NCI-H2196 treated with DMSO at 0.1 percent for 48 hours (cell line): ENCODE results near the gene OR2J2.
"Not testable (repeated sequence)": the region's sequence is repeated elsewhere in the genome, so short reads cannot be mapped to it uniquely, and the experiment has no call there.

Source experiments
- DNase-seq: peaks from one replicate; lab custom pipeline; 2025; ENCODE audit not compliant: unreplicated experiment; lab: John Stamatoyannopoulos, UW

Gene OR2J2

GRCh38 chr6:29170607-29171006 lies at the start of gene OR2J2:
Gene OR2J2 (plus strand): TSS chr6:29170907. CDS start chr6:29173636, 2,729 bp downstream.
- not testable (repeated sequence) for DNase-seq

DNA sequence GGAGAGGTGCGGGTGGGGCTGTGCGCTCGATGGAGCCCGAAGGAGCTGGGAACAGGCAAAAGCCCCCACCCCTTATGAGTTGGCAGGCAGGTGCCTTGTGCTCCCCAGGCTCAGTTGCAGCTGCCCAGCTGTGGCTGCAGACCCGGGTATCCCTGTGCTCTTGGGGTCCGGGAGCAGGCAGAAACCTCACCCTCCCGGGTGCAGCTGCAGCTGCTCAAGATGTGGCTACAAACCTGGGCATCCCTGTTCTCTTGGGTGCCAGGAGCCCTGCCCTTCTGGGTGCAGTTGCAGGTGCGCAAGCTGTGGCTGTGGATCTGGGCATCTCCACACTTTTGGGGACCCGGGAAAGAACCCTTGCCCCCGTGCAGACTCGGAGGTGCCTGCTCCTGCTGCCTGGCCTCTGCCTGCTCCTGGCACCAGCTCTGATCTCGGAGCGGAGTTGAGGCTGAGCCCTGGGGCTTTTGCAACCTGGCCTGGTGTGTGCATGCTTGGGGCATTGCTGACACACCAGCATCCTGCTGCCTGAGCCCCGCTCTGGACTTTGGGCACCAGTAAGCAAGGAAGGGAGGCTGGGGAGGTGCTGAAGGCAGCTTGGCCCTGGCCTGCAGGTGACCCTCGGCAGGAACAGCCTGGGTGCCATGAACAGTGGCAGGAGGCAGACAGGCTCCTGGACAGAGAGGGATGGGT lies 41.2 kb upstream of the OR2J2 start:
- no peak for DNase-seq

DNA sequence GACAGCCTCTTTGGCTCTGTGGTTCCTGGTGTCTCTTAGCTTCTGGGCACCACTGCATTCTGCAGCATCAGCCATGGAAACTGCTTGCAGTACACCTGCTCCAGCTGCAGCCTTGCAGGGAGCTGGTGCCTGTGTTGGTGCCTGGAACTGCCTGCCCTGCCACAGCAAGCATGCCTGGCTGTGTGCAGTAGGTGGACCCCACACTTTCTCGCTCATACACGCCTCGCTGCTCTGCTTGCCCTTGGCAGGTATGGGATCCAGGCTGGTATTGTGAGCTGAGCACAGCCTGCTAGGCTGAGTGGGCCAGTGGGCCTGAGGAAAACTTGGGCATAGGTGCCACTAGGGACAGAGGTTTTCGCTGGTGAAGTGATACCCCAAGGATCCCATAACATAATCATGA lies 40.1 kb upstream of the OR2J2 start:
- no peak for DNase-seq

DNA sequence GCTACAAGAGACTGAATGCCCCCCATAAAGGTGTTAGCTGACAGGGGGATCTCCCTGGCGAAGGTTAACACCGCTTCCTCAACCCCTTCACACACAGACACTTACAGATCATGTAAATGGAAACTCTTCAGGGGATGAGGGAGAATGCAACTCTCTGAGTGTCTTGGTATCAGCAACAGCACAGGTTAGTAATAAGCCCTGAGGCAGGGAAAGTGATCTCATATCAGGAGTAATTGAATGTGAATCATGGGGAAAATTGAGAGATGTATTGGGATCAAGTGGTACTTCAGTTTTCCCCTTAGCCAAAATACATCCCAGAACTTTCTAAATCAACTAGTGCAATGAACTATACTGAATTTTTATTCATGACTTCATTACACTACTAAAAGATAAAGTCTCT lies 39.0 kb upstream of the OR2J2 start:
- DNase-seq: no peak

DNA sequence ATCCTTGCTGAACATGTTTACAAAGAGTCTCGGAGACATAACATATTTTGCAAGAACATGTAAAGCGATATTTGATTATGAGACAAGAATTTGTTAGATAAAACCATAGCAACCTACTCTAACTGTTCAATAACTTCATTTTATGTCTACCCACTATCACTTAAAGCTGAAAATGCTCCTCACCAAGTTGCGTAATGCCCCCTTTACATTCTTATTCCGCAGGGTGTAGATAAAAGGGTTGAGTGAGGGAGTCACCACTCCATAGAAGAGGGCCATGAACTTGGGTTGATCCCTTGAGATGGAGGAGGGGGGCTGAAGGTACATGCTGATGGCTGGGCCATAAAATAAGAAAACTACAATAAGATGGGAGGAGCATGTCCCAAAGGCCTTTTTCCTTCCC lies 33.0 kb upstream of the OR2J2 start:
- DNase-seq: no peak

- DNase-seq: no peak
Measured at GRCh38 chr6:29141606-29142005, 29.1 kb upstream of the OR2J2 start.

- no peak for DNase-seq
Measured at GRCh38 chr6:29142309-29142708, 28.4 kb upstream of the OR2J2 start.

DNA sequence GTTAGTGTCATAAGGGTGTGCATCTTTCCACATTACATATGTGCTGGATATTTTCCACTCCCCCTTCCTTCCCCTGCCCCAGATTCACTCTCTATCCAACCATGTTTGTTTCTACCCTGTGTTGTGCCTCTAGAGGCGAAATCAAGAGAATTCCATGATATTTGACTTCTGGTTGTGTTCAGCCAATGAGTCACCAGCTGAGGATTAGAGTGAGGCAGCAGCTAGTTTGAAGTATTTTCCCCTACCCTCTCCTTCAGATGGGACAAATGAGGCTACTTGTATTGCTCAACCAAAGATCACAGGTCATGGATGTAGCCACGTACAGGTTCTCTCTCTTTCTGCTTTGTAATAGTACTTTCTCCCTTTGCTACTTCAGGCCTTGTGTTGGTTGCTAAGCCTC lies 24.5 kb upstream of the OR2J2 start:
- DNase-seq: no peak

GRCh38 chr6:29147074-29147473 lies 23.6 kb upstream of the OR2J2 start:
- no peak for DNase-seq

DNA sequence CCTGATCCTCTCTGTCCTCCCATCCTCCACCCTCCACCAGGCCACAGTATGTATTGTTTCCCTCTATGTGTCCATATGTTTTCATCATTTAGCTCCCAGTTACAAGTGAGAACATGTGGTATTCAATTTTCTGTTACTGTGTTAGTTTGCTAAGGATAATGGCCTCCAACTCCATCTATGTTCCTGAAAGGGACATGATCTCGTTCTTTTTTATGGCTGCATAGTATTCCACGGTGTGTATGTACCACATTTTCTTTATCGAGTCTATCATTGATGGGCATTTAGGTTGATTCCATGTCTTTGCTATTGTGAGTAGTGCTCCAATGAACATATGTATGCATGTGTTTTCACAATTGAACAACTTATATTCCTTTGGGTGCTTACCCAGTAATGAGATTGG lies 21.3 kb upstream of the OR2J2 start:
- not testable (repeated sequence) for DNase-seq

DNA sequence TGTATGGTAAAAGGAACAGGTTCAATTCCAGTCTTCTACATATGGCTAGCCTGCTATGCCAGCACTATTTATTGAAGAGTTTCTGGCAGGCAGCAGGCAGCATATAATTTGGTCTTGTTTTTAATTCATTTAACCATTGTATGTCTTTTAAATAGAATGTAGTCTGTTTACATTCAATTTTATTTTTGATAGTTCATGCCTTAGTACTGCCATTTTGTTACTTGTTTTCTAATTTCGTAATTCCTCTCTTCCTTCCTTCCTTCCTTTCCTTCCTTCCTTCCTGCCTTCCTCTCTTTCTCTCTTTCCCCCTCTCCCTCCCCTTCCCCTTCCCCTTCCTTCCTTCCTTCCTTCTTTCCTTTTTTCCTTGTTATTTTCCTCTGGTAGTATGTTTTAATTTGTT lies 17.6 kb upstream of the OR2J2 start:
- DNase-seq: no peak

GRCh38 chr6:29155182-29155581 lies 15.5 kb upstream of the OR2J2 start:
- DNase-seq: not testable (repeated sequence)

DNA sequence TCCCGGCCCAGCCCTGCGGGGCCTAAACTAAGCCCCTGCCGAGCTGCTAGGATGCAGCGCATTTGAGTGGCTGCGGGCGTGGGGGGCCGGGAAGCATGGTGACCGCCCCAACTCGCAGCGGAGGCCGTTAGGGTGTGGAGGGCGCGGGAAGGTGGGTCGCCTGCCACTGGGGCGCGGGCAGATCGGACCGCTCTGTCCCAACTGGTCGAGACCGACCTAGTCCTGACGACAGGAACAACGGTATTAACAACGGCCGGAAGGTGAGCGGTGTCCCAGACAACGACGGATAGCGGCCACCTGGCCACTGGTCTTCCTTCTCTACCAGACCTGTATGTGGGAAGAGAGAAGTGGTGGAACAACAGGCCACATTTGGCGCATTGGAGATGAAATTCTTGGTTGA lies 10.8 kb upstream of the OR2J2 start:
- DNase-seq: not testable (repeated sequence)

- not testable (repeated sequence) for DNase-seq
Measured at GRCh38 chr6:29165571-29165970, 5.1 kb upstream of the OR2J2 start.

GRCh38 chr6:29171736-29172135 lies 1.0 kb downstream of the OR2J2 start:
- DNase-seq: no peak

DNA sequence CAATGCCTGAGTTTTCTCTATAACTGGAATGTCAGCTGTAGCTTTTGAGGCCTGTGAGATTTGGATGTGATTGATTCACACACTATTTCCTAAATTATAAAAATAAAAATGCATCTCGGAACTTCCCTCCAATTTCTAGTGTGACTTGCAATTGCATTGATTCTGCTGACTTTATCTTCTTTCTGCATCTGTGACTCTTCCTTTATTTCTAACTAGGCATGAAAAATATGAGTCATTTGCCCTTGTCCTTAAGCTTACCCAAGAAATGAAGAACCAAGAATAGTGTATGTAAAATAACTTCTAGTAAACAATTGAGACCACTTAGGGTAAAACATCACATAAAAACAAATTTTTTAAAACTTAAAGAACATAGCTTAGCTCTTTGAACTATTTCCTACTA lies 12.9 kb downstream of the OR2J2 start:
- no peak for DNase-seq

DNA sequence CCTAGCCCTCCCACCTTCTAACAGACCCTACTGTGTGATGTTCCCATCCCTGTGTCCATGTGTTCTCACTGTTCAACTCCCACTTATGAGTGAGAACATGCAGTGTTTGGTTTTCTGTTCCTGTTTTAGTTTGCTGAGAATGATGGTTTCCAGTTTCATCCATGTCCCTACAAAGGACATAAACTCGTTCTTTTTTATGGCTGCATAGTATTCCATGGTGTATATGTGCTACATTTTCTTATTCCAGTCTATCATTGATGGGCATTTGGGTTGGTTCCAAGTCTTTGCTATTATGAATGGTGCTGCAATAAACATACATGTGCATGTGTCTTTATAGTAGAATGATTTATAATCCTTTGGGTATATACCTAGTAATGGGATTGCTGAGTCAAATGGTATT lies 18.0 kb downstream of the OR2J2 start:
- DNase-seq: not testable (repeated sequence)

DNA sequence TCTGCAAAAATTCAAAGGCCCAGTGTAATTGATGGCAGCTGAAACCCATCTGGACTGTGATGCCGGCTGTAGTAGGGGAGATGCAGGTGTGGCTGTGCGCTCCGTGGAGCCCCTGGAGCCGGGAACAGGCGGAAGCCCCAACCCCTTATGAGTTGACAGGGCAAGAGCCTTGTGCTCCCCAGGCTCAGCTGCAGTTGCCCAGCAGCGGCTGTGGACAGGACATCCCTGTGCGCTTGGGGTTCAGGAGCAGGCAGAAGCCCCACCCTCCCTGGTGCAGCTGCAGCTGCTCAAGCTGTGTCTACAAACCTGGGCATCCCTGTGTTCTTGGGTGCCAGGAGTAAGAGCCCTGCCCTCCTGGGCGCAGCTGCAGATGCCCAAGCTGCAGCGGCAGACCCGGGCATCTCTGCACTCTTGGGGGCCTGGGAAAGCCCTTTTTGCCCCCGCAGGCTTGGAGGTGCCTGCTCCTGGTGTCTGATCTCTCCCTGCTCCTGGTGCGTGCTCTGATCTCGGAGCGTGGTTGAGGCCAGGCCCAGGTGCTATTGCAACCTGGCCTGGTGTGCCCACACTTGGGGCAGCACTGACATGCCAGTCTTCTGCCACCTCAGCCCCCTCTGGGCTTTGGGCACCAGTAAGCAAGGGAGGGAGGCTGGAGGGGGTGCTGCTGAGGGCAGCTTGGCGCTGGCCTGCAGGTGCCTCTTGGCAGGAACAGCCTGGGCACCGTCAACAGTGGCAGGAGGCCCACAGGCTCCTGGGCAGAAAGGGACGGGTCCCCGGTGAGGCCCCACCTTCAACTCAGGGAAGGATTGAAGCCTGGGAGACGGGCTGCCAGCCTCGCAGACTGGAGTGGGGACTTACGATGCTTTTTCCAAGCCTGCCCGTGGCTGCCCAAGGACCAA lies 30.3 kb downstream of the OR2J2 start:
- no peak for DNase-seq

- DNase-seq: no peak
Measured at GRCh38 chr6:29201966-29202365, 31.3 kb downstream of the OR2J2 start.

- DNase-seq: no peak
Measured at GRCh38 chr6:29211488-29211887, 40.8 kb downstream of the OR2J2 start.

DNA sequence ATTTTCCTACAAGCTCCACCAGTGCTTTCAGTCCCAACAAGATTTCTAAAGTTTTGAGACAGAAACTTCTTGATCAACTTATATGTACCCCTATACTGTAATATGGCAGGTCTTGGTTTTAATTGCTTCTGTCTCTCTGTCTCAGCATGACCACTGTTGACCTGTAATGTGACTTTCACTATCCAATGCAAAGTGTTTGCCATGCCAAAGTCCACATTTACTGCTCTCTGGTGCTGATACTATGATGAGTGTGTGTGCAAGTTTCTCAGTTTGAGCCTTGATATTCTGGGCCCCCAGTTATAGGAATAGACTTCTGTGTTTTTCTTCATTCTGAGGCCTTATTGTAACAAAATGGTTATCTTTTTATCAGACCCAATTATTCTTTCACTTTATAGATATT lies 45.8 kb downstream of the OR2J2 start:
- DNase-seq: no peak

- DNase-seq: not testable (repeated sequence)
Measured at GRCh38 chr6:29217242-29217641, 46.5 kb downstream of the OR2J2 start.
